Activated CD4-positive, alpha-beta T cell treated with anti-CD3 and anti-CD28 coated beads for 1 hour (primary cell): ENCODE data around the gene ELP5.
A peak's percentile ranks its signal among the peaks of the same experiment; 100 is the strongest.

Source experiments
- DNase-seq: peaks from one replicate; pipeline ENCODE4 v3.0.0-alpha.2; 2020

The ELP5 gene

DNA sequence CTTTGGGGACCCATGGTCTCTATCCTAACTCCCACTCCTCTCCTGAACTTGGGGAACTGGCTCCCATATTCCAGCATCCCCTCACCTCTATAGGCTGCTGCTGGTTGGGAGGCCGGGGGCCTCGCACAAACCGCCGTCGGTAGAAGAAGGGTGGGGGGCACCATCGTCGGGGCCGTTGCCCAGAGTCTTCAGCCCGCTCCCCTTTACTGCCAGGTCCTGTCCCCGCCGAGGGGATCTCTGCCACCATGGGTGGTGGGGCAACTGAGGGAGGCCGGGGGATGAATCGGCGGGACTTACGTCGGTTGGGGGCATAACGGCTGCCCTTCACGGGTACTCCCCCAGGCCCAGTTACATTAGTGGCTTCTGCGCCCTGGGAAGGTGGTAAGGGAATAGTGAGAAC, 38.2 kb downstream of the ELP5 start:
- no peak for DNase-seq

DNA sequence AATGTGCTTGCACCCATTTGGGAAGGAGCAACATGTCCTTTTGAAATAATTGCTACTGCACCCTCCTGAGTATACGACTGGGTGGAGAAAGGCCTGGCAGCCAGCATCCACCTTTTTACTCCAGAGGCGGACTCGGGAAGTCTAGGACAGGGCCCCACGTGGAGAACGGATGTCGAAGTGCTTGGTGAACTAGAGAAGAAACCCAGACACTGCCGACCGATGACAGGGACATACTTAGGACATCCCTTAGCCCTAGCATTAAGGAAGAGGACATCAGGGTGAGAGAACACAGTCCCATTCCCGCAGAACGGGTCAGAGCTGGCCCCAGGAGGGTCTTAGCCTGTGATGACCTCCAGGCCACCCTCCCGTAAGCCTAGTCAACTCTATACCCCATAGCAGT, 38.7 kb downstream of the ELP5 start:
- no peak for DNase-seq

DNA sequence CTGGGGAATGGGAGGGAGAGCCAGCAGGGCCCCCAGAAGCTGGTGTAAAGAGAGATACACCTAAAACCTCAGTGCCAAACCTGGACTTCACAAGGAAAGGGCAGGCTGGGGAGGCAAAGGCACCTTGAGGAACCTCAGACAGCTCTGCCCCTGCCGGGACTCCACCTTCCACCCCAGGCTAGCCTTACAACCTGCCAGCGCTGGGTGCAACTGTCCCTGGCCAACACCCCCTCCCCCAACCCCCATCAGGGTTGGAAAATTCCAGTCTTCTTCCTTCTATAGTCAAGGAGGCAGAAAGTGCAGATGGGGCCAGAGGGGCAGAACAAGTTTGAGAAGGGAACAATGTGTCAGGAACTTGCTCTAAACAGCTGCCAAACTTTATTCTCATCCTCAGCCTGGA, 40.2 kb downstream of the ELP5 start:
- no peak for DNase-seq

DNA sequence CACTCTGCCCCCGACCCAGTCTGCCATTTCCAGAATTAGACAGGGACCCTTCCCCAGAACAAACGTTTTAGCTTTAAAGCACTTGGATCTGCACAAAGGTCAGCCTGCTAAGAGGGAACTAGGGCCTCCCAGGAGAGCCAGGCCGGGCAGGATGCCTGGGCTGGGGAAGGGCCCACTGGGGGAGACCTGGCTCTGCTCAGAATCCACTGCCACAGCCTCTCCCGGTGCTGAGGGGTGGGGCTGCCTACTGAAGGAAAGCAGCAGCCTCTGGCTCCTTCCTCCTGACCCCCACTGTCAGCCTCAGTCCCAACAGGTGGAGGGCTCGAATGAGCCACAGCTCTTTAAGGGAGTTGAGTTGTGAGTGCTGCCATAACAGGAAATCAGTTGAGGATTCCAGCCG, 40.7 kb downstream of the ELP5 start:
- no peak for DNase-seq

DNA sequence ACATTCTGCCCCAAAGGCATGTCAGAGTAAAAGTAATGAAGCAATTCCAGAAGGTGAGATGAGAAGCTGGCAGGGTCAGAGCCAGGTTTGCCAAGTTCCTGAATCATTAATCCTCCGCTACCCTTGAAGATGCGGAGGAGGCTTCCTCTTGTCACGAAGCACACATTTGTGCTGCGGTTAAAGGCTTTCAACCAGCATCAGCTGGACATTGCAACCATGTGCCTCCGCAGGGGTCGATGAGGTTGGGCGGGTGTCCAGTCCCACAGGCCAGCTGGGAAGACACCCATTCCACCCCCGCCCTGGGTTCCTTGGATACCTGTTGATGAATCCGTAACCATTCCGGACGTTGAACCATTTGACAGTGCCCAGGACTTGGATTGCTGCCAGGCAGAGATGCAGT, 41.1 kb downstream of the ELP5 start:
- no peak for DNase-seq

DNA sequence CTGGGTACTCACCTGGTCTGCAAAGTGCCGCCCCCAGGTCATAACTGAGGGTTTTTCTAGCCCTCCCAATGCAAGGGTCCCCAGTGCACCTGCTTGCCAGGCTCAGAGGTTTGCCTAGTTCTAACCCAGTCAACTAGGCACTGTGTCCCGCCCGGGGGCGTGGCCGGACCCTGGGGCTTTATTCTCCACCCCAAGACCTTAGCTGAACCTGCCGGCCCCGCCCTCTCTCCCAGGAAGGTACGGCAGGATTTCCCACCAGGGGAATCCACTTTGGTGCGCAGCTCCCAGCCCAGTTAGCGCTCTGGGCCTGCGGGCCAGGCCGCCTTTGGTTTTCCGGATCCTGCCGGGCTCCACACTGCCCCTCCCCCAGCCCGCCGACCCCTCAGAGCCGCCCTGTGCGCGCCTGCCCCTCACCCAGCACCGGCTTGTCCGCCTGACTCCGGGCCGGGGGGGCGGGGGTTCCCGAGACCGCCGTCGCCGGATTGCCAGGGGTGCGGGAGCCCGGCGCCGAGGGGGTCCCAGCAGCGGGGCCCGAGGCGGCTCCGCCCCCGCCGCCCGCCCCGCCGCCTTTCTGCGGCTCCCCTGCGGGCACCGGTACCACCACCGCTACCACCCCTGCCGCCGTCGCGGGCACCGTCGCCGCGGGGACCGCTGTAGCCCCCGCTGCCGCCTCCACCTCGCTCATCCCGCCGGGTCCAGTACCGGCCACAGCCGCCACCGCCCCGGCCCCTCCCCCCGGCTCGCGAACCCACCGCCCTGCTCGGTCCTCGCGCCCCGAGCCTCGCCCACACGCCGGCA, 42.0 kb downstream of the ELP5 start:
- DNase-seq = no peak

DNA sequence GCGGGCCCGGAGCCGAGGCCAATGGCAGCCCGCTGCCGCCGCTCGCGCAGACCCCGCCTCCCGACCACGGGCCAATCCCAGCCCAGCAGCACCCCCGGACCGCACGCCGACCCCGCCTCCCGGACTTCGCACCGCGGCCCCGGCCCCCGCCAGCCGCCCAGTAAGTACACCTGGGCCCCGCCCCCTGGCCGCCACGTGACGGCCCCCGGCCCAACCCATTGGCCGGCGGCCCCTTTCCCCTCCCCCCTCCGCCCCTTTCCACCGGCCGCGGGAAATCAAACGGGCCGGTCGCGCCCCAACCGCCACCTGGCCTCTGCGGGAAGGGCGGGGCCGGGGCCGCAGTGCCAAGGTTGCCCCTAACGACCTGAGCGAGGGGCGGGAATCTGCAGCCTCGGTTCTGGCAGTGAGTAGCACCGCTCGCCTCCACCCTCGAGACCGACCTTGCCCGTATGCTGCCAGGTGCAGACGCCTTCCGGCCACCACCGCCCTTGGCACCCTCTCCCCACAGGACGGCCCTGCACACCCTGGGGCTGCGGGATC, 42.7 kb downstream of the ELP5 start, which contains the start of gene YBX2:
Gene YBX2 (minus strand): TSS at position 26 of the 540 bp plus-strand sequence. CDS start 139 bp downstream, outside the sequence.
- peak; percentile 55 for DNase-seq

DNA sequence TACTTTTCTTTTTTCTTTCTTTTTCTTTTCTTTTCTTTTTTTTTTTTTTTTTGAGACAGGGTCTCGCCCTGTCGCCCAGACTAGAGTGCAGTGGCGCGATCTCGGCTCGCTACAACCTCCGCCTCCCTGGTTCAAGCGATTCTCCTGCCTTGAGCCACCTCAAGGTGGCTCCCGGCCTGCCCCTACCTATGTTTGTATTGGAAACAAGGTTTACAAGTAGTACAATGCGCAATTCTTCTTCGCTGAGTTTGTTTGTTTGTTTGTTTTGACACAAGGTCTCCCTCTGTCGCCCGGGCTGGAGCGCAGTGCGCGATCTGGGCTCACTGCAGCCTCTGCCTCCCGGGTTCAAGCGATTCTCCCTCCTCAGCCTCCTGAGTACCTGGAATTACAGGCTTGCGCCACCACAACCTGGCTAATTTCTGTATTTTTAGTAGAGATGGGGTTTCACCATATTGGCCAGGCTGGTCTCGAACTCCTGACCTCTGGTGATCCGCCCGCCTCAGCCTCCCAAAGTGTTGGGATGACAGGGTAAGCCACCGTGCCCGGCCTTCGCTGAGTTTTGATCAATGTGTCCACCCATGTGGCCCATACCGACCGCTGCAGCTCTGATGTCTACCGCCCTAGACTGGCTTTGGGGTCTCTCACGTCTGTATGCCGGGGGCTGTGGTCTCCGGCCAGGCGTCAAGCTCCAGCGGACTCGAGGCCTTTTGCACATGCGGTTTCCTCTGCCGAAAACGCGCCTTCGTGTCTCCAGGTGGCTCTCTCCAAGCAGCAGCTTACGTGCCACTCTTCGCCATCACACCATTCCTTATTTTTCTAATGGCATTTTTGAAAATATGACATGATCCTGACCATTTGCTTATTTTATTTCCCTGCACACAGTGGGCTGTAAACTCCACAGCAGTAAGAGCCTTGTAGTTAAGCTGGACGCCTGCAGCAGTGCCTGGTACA, 43.5 kb downstream of the ELP5 start:
- no peak for DNase-seq

DNA sequence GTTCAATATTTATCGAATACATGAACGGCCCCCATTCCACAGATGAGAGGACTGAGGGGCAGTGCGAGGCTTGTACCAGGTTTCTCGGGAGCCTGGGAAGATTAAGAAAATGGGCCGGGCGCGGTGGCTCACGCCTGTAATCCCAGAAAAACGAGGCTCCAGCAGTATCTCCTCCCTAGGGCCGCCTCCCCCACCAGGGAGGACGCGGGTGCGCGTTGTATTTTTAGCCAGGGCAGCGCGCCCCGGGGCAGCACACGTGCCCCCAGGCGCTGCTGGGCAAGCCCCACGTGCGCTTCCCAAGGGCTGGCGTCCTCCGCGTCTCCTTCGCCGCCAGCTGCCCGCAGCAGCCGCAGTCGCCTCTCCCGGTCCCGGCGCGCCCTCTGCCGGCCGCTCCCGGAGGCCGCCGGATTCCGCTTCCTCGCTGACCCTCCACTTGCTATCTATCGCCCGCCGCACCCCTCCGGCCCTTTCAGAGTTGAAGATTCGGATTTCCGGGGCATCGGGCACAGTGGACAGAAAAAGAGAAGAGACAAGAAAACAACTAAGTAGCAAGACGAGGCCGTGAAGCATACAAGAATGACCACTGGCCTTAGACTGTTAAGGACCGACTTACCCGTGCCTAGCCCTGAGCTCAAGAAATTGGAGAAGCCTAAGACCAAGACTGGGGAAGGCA, 44.3 kb downstream of the ELP5 start:
- DNase-seq = peak; percentile 42

DNA sequence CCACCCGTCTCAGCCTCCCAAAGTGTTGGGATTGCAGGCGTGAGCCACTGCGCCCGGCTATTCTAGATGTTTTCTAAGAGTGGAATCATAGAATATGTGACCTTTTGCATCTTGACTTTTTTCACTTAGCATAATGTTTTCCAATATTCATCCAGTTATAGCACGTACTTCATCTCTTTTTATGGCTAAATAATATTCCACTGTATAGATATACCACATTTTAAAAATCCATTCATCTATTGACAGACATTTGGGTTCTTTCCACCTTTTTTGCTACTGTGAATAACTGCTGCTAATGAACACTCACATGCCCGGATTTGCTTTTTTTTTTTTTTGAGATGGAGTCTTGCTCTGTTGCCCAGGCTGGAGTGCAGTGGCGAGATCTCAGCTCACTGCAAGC, 52.2 kb downstream of the ELP5 start:
- DNase-seq = no peak

DNA sequence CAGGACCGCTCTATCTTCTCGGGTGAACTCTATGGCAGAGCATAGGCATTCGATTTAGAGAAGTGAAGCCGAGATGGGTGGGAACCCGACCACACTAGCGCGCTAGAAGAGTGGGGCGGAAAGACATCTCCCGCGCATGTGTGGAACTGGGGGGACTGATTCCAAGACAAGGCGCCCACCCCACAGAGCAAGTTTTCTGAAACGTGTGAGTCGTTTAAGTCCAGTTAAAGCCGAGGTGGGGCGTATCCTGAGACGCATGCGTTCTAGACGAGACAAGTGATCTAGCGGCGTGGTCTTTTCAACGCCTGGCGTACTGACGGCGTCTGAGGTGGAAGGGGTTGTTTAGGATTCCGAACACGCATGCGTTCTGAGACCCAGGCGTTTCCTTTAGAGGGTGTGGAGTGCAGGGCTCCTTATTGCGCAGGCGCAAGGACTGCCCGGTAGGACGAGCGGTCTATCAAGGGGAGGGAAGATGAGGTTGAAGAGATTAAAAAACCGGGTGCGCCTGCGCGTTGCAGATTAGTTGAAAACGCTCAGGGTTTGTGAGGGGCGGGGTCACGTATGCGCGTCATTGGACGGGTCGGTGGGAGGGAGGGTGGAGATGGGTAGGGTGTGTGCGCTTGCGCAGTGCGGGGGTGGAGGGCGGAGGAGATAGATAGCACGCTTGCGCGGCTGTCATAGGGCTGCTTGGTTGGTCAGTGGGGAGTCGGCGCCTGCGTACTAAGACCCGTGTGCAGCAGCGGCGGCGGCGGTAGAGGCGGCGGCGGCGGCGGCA, 55.1 kb downstream of the ELP5 start, which contains the start of gene EIF5A:
Gene EIF5A (plus strand): TSS at position 718 of the 775 bp plus-strand sequence. CDS start 2,008 bp downstream, outside the sequence.
- DNase-seq = peak; percentile 100

DNA sequence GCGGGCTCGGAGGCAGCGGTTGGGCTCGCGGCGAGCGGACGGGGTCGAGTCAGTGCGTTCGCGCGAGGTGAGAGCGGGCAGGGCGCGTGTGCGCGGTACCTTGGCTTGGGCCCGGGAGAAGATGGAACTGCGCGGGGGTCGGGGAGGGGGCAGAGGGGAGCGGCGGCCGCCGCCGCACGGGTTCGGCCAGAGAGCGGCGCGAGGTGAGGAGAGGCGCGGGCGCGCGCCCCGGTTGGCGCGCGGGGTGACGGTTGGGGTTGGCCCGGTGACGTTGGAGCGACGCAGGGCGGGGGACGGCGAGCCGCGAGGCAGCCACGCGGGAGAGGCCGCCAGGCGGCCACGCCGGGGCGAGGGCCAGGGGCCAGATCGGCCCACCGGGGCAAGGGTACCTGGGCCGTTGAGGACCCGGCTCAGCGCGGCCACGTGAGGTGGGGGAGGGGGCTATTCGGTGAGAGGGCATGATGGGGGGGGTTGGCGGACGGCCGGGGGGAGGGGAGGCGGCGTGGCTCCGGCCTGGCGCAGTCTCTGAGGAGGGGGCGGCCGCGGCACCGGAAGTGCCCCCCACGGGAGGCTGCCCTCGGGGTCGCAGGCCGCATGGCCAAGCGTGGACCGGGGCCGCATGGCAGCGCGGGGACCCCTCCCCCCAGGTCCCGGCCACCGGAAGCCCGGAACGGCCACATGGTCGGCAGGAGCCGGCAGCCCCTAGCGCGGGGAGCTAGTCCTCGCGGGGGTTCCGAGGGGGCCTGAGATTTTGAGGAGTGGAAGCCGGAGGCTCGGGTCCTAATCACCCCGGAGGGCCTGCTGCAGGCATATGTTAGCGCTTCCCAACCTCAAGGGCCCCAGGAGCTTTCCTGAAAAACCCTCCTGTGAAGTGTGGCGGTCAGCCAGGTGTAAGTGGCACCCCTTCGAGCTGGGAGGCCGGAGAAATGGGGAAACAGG, 55.9 kb downstream of the ELP5 start:
- peak; percentile 43 for DNase-seq

DNA sequence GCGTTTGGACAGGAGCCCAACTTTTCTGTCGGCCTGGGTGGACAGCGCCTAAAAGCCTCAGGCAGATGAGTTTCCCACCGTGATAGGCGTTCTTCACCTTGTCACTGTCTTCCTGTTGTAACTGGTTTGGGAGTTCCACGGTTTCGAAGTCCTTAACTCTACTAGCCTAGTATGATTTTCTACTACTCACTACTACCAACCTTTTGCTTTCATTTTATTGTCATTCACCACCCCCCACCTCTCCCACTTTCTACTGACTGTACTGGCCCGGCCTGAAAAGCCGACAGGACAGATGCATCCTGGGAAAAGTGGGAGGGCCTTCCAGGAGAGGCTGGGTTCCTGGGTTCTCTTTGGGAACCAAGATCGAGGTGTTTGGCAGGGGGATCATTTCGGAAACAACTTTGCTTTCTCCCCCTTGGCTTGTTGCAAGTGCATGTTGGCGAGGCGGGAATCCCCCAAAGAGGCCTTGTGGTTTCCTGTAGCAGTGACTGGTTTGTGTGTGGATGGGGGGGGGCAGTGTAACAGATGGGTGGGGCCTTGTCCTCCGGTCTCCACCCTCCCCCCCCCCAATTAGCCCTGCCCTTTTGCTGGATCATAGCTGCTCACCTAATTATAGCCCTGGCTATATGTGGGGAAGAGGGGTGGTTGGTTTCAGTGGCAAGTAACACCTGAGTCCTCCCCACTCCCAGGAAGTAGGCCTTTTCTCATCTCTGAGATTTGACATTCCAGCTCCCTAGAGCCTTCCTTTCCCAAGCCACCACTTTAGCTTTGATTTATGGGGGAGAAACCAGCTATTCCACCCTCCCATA, 56.8 kb downstream of the ELP5 start:
- peak; percentile 77 for DNase-seq
